Measurements from ENCODE around the gene HNRNPH1.
"Not testable (repeated sequence)": the region's sequence is repeated elsewhere in the genome, so short reads cannot be mapped to it uniquely, and the experiment has no call there.

Gene HNRNPH1, protein sequence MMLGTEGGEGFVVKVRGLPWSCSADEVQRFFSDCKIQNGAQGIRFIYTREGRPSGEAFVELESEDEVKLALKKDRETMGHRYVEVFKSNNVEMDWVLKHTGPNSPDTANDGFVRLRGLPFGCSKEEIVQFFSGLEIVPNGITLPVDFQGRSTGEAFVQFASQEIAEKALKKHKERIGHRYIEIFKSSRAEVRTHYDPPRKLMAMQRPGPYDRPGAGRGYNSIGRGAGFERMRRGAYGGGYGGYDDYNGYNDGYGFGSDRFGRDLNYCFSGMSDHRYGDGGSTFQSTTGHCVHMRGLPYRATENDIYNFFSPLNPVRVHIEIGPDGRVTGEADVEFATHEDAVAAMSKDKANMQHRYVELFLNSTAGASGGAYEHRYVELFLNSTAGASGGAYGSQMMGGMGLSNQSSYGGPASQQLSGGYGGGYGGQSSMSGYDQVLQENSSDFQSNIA

GRCh38 chr5:179623003-179623905 lies at the start of gene HNRNPH1:
Gene HNRNPH1, minus strand, starts transcription at chr5:179623671. Its CDS starts 538 bp downstream, at chr5:179623133.
- no peak for FAIRE-seq
- no peak for TF ChIP-seq CTCF (IDR thresholded peaks at IDR 0.05; ENCODE audit: insufficient read depth, missing control alignments)

DNA sequence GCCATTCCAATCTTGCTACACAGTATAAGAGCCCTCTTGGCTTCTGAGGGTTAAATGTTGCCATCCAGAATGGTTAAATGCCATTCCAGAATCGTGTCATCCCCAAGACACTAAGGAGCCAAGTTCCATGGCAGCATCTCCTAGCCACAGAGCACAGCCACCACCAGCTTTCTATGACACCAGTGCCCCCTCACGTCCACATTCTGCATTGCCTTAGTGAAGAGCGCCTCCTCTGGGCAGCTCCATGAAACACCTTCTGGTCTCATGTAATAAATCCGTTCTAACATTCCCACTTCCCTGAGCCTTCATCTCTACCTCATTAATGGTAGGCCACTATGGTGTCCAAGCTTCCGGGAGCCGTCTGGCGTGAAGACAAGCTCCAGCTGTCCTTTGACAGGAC lies 44.9 kb upstream of the HNRNPH1 start:
- DNase-seq (ENCODE audit: insufficient read length, low spot score) (no peak), FAIRE-seq (no peak)
- TF ChIP-seq CTCF (IDR thresholded peaks at IDR 0.05; ENCODE audit: insufficient read depth, missing control alignments) = peak; percentile 40

More at GRCh38 chr5:179623003-179623905, at the start of gene HNRNPH1:
- peak; percentile 96 for DNase-seq (ENCODE audit: insufficient read length, low spot score)

GRCh38 chr5:179661647-179662046 lies 38.2 kb upstream of the HNRNPH1 start:
- not testable (repeated sequence) for FAIRE-seq

GRCh38 chr5:179658179-179658856 lies 34.8 kb upstream of the HNRNPH1 start:
- DNase-seq (ENCODE audit: insufficient read length, low spot score); FAIRE-seq: not testable (repeated sequence)

More at GRCh38 chr5:179661647-179662046, 38.2 kb upstream of the HNRNPH1 start:
- not testable (repeated sequence) for DNase-seq (ENCODE audit: insufficient read length, low spot score)

GRCh38 chr5:179657302-179658178 lies 34.1 kb upstream of the HNRNPH1 start:
- DNase-seq (ENCODE audit: insufficient read length, low spot score); FAIRE-seq: not testable (repeated sequence)

GRCh38 chr5:179653135-179653534 lies 29.7 kb upstream of the HNRNPH1 start:
- not testable (repeated sequence) for DNase-seq (ENCODE audit: insufficient read length, low spot score); FAIRE-seq

GRCh38 chr5:179650245-179650644 lies 26.8 kb upstream of the HNRNPH1 start:
- DNase-seq (ENCODE audit: insufficient read length, low spot score); FAIRE-seq: not testable (repeated sequence)

DNA sequence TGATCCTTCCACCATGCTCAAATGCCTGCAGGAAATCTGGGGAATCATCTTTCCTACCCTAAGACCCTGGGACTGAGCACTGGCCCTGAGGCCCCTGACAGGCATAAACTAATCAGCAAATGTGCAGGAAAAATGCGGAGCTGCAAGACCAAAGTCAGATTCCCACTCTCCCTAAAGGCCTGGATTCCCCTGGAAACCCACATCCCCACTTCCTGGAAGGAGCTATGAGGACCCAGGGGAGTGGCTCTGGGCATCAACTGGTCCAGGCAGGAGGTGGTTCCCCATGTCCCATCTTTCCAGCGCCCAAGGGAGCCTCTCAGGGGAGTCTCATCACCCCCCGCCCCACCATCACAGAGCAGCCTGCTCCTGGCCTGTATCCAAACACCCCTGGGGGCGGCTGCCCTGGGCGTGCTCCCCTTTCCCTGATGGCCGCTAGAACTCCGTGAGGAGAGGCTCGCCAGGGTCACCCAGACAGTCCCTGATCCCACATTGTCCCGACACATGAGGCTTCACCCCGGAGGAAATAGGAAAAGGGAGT lies 25.8 kb upstream of the HNRNPH1 start:
- not testable (repeated sequence) for DNase-seq (ENCODE audit: insufficient read length, low spot score); FAIRE-seq

GRCh38 chr5:179648410-179648809 lies 24.9 kb upstream of the HNRNPH1 start:
- no peak for FAIRE-seq
- no peak for TF ChIP-seq CTCF (IDR thresholded peaks at IDR 0.05; ENCODE audit: insufficient read depth, missing control alignments)
- DNase-seq (ENCODE audit: insufficient read length, low spot score) = no peak

DNA sequence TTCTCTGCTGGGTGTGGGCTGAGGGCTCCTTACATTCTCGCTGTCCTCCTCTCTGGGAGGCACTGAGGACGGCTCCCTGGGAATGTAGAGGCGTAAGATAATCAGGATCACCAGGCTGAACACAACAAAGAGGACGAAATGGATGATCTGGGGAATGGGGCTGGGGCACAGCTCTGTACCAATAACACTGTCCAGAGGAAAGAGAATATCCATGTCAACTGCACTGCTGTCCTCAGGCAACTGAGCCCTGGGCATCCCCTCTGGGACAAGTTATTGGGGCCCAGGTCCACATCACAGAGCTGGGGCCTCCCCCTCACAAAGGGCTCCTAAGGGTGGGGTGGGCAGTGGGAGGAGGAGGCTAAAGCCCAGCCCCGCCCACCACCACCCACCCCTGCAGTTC lies 21.3 kb upstream of the HNRNPH1 start:
- DNase-seq (ENCODE audit: insufficient read length, low spot score); FAIRE-seq: not testable (repeated sequence)

- FAIRE-seq; DNase-seq (ENCODE audit: insufficient read length, low spot score): not testable (repeated sequence)
These were observed 19.9 kb upstream of the HNRNPH1 start for GRCh38 chr5:179643141-179643920.

- DNase-seq (ENCODE audit: insufficient read length, low spot score); FAIRE-seq: not testable (repeated sequence)
These were observed 19.2 kb upstream of the HNRNPH1 start for GRCh38 chr5:179642626-179643025.

DNA sequence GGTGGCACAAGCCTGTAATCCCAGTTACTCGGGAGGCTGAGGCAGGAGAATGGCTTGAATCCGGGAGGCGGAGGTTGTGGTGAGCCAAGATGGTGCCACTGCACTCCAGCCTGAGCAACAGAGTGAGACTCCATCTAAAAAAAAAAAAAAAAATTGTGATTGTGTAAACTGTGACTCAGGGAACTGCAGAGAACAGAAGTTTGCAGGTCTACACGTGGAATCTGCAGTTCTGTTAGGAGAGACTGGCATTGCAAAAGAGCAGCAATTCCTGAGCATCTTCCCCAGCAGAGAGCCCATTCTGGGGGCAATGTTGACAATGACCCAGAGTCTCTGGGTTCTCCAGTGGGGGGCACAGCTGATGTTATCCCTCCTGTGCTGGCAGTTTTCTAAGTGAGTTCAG lies 18.3 kb upstream of the HNRNPH1 start:
- FAIRE-seq; DNase-seq (ENCODE audit: insufficient read length, low spot score): not testable (repeated sequence)
